Activated naive CD4-positive, alpha-beta T cell (primary cell): ENCODE results near the gene TECR.
"Not testable (repeated sequence)": the region's sequence is repeated elsewhere in the genome, so short reads cannot be mapped to it uniquely, and the experiment has no call there.

Experiments
- DNase-seq, 4 experiments: peaks; one replicate each; lab custom pipeline; 2025; lab: John Stamatoyannopoulos, UW

TECR gene

DNA sequence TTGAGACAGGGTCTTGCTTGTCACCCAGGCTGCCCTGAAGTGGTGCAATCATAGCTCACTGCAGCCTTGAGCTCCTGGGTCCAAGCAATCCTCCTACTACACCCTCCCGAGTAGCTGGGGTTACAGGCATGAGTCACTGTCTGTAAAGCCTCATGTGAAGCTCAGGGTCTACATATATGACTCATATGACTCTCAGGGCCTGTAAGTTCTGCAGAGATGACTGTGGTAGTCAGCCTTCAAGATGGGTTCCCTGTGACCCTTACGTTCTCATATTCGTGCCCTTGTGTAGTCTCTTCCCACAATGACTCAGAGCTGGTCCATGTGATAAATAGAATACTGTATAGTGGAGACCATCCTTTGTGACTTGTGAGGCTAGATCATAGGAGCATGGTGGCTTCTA, 55.8 kb downstream of the TECR start:
- DNase-seq: not testable (repeated sequence)

DNA sequence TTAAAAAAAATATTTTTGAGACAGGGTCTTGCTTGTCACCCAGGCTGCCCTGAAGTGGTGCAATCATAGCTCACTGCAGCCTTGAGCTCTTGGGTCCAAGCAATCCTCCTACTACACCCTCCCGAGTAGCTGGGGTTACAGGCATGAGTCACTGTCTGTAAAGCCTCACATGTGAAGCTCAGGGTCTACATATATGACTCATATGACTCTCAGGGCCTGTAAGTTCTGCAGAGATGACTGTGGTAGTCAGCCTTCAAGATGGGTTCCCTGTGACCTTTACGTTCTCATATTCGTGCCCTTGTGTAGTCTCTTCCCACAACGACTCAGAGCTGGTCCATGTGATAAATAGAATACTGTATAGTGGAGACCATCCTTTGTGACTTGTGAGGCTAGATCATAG, 60.0 kb downstream of the TECR start:
- not testable (repeated sequence) for DNase-seq

DNA sequence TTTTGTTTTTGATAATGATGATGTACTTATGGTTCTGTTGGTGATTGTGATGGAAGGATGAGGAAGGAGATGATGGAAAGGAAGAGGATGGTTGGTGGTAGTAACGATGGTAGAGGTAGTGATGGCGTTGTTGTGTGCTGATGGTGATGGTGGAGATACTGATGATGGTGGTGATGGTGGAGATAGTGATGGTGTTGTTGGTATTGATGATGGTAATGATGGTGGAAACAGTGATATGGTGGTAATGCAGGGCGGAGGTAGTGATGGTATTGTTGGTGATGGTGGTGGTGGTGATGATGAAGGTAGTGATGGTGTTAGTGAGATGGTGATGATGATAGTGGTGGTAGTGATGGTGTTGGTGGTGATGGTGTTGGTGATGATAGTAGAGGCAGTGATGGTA, 66.2 kb downstream of the TECR start:
- no peak for DNase-seq

DNA sequence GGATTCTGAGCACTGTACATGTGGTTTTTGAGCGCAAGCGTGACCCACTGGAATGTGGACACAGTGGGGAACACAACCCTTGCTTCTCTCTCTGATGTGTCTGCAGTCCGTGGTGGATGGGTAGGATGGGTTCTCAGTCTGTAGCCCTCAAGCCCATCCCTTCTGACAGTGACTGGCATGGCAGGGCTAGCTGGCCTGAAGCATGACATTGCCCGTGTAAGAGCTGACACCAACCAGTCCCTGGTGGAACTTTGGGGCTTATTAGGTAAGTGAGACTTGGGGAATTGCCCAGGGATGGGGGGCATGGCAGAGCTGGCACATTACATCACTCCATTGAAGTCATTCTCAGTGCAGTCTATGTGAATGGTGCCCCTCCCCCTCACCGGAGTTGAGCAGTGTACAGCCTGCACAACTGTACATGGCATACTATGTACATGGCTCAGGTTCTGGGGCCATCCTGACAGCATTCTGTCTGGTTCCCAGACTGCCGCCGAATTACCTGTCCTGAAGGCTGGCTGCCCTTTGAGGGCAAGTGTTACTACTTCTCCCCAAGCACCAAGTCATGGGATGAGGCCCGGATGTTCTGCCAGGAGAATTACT, 70.3 kb downstream of the TECR start:
- no peak for DNase-seq

DNA sequence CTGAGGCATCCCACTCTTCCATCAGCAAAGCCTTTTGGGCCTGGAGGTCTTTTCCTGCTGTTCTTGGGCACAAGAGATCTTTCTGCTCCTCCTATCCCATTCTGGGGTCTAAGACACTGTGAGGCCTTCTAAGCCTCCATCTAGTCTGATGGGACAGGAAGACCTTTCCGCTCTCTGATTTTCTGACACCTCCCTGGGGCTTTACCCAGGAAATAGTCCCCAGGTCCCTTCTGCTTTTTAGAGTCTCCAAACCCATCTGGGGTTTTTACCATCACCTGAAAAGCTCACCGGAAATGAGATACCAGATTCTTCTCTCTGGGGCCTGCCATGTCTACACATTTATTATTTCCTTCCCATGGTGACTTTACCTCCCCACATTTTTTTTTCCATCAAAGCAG, 74.6 kb downstream of the TECR start:
- no peak for DNase-seq

DNA sequence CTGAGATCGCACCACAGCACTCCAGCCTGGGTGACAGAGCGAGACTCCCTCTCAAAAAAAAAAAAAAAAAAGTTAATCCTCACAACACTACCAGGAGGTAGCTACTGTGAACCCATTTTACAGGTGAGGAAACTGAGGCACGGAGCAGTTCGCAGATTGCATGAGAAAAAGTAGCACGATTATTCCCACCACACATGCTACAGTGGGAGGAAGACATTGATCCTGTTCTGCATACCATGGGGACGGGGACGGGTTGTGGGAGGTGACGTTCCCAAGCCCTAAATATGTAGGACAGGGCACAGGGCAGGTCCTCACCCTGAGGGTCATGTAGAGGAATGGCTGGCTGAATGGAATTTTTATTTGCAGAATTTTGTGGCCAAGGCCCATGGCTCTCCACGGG, 77.2 kb downstream of the TECR start:
- no peak for DNase-seq

DNA sequence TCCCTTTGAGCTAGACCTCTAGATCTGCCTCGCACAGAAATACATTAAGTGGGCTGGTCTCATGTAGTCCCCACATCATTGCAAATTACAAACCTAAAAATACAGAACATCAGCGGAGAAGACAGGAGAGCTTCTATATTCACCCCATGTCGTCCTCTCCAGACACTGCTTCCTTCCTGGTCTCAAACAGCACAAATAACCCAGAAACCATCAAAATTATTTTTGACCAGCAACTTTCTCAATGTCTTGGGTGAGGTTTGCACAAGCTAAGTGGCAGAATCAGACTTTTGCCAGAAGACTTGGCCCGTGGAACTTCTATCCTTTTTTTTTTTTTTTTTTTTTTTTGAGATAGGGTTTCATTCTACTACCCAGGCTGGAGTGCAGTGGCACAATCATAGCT, 81.7 kb downstream of the TECR start:
- no peak for DNase-seq

DNA sequence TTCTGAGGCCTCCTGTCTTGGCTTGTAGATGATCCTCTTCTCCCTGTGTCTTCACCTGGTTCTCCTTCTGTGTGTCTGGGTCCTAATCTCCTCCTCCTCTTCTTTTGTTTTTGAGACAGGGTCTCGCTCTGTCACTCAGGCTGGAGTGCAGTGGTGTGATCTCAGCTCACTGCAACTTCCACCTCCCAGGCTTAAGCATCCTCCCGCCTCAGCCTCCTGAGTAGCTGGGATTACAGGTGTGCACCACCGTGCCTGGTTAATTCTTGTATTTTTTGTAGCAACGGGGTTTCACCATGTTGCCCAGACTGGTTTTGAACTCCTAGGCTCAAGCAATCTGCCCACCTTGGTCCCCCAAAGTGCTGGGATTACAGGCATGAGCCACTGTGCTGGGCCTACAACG, 82.8 kb downstream of the TECR start:
- DNase-seq: not testable (repeated sequence)

DNA sequence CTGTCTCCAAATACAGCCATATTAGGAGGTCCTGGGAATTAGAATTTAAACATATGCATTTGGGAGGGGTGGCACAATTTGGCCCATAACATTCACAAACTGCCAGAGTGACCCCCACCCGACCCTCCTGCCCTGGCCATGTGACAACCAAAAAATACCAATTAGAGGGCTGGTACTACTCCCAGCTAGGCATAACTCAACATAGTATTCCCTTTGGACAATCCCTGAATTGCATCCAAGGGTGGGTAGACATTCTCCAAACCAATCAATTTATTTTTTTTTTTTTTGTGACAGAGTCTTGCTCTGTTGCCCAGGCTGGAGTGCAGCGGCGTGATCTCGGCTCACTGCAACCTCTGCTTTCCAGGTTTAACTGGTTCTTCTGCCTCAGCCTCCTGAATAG, 83.3 kb downstream of the TECR start:
- no peak for DNase-seq

DNA sequence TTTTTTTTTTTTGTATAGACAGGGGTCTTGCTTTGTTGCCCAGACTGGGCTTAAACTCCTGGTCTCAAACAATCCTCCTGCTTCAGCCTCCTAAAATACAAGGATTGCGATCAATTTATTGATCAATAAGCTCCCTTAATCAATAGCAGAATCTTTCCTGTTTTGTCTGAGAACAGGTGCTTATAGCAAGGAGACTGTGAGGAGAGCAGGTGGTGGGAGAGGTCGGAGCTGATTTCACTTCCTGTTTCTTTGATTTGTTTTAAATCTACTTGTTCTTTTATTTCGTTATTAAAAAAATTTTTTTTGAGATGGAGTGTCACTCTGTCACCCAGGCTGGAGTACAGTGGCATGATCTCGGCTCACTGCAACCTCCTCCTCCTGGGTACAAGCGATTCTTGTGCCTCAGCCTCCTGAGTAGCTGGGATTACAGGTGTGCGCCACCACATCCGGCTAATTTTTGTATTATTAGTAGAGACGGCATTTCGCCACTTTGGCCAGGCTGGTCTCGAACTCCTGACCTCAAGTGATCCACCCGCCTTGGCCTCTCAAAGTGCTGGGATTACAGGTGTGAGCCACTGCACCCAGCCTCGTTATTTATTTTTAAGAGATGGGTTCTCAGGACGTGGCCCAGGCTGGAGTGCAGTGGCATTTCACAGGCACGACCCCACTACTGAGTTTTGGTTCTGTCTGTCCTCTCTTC, 84.2 kb downstream of the TECR start:
- DNase-seq: not testable (repeated sequence)

DNA sequence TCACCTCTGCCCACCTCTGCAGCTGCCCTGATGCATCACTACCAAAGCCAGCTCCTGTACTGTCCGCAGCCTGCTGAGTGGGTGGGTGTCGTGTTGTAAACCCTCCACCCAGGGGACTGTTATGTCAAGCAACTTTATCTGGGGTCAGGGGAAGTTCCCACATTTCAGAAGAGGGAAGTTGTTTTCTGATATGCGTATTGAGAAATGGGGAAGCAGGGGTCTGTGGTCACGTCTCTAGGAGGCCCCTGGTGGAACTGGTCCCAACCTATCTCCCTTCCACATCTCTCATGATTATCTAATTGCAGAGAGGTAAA, 84.7 kb downstream of the TECR start:
- no peak for DNase-seq
